Liver (tissue), 9 donors: Measurements from ENCODE around the gene ZMYND8. TPM values are rescaled to one million over a fixed set of nuclear protein-coding genes. Genes with fewer than 3 reads are reported as not detected.

Experiments used
- DNase-seq: peaks from one replicate; pipeline ENCODE4 v3.0.0-alpha.2; 2017; ENCODE audit warnings: low spot score
- H3K27ac ChIP-seq, 2 donors: one replicate each; pipeline ENCODE4 v1.7.0; 2013; ENCODE audit warnings: inconsistent platforms in 2 of 2, low read length in 2 of 2, control low read depth in 1 of 2, low read depth in 1 of 2, mild to moderate bottlenecking in 1 of 2
- H3K27me3 ChIP-seq, 4 donors: one replicate each; pipeline versions ENCODE4 v1.6.1 to v1.7.0; 2013; ENCODE audit warnings: low read length in 3 of 4, inconsistent platforms in 1 of 4, mild to moderate bottlenecking in 1 of 4, moderate library complexity in 1 of 4; ENCODE audit not compliant: control insufficient read depth in 4 of 4, insufficient read depth in 4 of 4
- H3K36me3 ChIP-seq, 4 donors: one replicate each; pipeline versions ENCODE4 v1.6.1 to v1.7.0; 2013; ENCODE audit warnings: low read length in 3 of 4, mild to moderate bottlenecking in 3 of 4, low read depth in 1 of 4, moderate library complexity in 1 of 4; ENCODE audit not compliant: control insufficient read depth in 4 of 4, insufficient read depth in 3 of 4
- H3K4me1 ChIP-seq, 4 donors: one replicate each; pipeline versions ENCODE4 v1.6.1 to v1.7.0; 2013; ENCODE audit warnings: low read length in 3 of 4, mild to moderate bottlenecking in 3 of 4, moderate library complexity in 1 of 4; ENCODE audit not compliant: control insufficient read depth in 4 of 4, insufficient read depth in 4 of 4
- H3K4me3 ChIP-seq, 3 donors: one replicate each; pipeline versions ENCODE4 v1.6.1 to v1.7.0; 2013; ENCODE audit warnings: low read length in 3 of 3, control low read depth in 1 of 3, low read depth in 1 of 3, mild to moderate bottlenecking in 1 of 3
- H3K9ac ChIP-seq, 2 donors: one replicate each; pipeline ENCODE4 v1.7.0; 2013; ENCODE audit warnings: low read length in 2 of 2, mild to moderate bottlenecking in 2 of 2, moderate library complexity in 2 of 2, control low read depth in 1 of 2, low read depth in 1 of 2
- H3K9me3 ChIP-seq, 4 donors: one replicate each; pipeline versions ENCODE4 v1.6.1 to v1.7.0; 2013; ENCODE audit warnings: low read length in 3 of 4; ENCODE audit not compliant: control insufficient read depth in 4 of 4
- ATF3 ChIP-seq: IDR thresholded peaks from 2 replicates; pipeline ENCODE4 v1.6.1; 2016; ENCODE audit warnings: antibody characterized with exemption
- CTCF ChIP-seq: fragments of 150-350 bp; IDR thresholded peaks from 2 replicates; pipeline ENCODE4 v1.5.1; 2017; ENCODE audit warnings: improper control_type of control experiment, low read depth, low read length; ENCODE audit not compliant: missing input control
- EGR1 ChIP-seq, 2 donors: IDR thresholded peaks; 2 replicates each; pipeline ENCODE4 v1.6.1; 2016 to 2018; ENCODE audit warnings: antibody characterized with exemption in 2 of 2, low read depth in 2 of 2
- FOXA1 ChIP-seq: IDR thresholded peaks from 2 replicates; pipeline ENCODE4 v1.6.1; 2016; ENCODE audit warnings: antibody characterized with exemption
- GABPA ChIP-seq, 2 donors: IDR thresholded peaks in 1 of 2; conservative IDR thresholded peaks in 1 of 2; 2 replicates each; pipeline ENCODE4 v1.6.1; 2016; ENCODE audit warnings: antibody characterized with exemption in 2 of 2, mild to moderate bottlenecking in 1 of 2, moderate library complexity in 1 of 2
- HNF4G ChIP-seq: IDR thresholded peaks from 2 replicates; pipeline ENCODE4 v1.6.1; 2016; ENCODE audit warnings: antibody characterized with exemption
- JUND ChIP-seq, 2 donors: IDR thresholded peaks; 2 replicates each; pipeline ENCODE4 v1.6.1; 2016; ENCODE audit warnings: antibody characterized with exemption in 2 of 2
- NR2F2 ChIP-seq: IDR thresholded peaks from 2 replicates; pipeline ENCODE4 v1.6.1; 2016; ENCODE audit warnings: antibody characterized with exemption
- RAD21 ChIP-seq, 2 donors: IDR thresholded peaks; 2 replicates each; pipeline ENCODE4 v1.6.1; 2016; ENCODE audit warnings: antibody characterized with exemption in 2 of 2, mild to moderate bottlenecking in 2 of 2
- RXRA ChIP-seq, 2 donors: IDR thresholded peaks; 2 replicates each; pipeline ENCODE4 v1.6.1; 2017 to 2018; ENCODE audit warnings: antibody characterized with exemption in 2 of 2, mild to moderate bottlenecking in 1 of 2
- TAF1 ChIP-seq: conservative IDR thresholded peaks from 2 replicates; pipeline ENCODE4 v1.6.1; 2016; ENCODE audit warnings: antibody characterized with exemption, mild to moderate bottlenecking
- WGBS: extraction: QIAGEN DNeasy Blood & Tissue Kit; methylation state at CpG from one replicate; pipeline ENCODE4 v1.1.7; 2013; 5-methylcytosine and 5-hydroxymethylcytosine counted together
- polyA plus RNA-seq, 2 donors: library from polyadenylated mRNA; stranded (reverse) in 1 of 2; unstranded in 1 of 2; fragments of 200-250 nt in 1 of 2; fragments of >200 nt in 1 of 2; fragmentation: Nextera tagmentation in 1 of 2; extraction: Ambion mirVana in 1 of 2; gene quantifications; one replicate each; pipeline versions ENCODE4 v1.2.1 to v1.2.3, GENCODE V29; 2013 to 2015
- total RNA-seq, 2 donors: library from RNA; depleted of rRNA; stranded (reverse); fragments of >200 nt; gene quantifications; one replicate each; pipeline ENCODE4 v1.2.3, GENCODE V29; 2014
- TF ChIP-seq, protein P1 (sequence below): IDR thresholded peaks from 2 replicates; pipeline ENCODE4 v1.6.1; 2016; ENCODE audit warnings: antibody characterized with exemption
- TF ChIP-seq, protein P2 (sequence below): IDR thresholded peaks from 2 replicates; pipeline ENCODE4 v1.6.1; 2016; ENCODE audit warnings: antibody characterized with exemption
- donor health status: healthy.
- donor health status: healthy.
- donor health status: healthy.
- donor health status: healthy.
- donor health status: healthy.

ZMYND8 gene
- total and polyA plus RNA-seq, 4 donors: 3.3 to 23.5 (median 6.8) TPM

DNA sequence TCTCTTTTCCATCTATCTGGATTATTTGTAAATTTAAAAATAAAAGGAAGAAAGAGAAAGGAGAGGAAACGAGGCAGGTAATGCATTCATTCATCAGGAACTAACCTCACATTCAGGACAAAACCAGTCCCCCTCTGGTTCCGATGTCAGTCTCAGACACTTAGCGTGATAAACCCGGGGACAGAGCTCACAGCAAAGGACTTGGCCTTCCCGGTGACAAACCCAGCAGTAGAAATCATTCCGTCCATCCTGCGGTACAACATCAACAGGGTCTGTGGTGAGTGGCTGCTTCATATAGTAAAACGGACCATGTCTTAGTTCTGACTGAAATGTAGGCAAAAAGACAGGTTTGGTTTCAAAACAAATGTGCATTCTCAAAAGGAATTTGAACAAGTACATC, 57.9 kb downstream of the ZMYND8 start:
- Histone ChIP-seq H3K4me3 (no peak overlapping the region), H3K36me3 (peaks cover 3 to 16% (median 16%) of the 10 kb centered on the region in 4 donors), H3K27me3 (no peaks in the 10 kb centered on the region), H3K4me1 (no peaks in the 10 kb centered on the region), H3K27ac (no peak overlapping the region), H3K9ac (no peak overlapping the region), H3K9me3 (no peaks in the 10 kb centered on the region)
- no peak for DNase-seq
- 96% methylated on average over 8 of the region's 8 CpGs for WGBS
- TF ChIP-seq HNF4G (no peak), NR2F2 (no peak), FOXA1 (no peak)
- TF ChIP-seq, protein P1, sequence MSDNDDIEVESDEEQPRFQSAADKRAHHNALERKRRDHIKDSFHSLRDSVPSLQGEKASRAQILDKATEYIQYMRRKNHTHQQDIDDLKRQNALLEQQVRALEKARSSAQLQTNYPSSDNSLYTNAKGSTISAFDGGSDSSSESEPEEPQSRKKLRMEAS: no peak

GRCh38 chr20:47297746-47298145, 58.8 kb downstream of the ZMYND8 start:
- Histone ChIP-seq H3K9ac (no peak overlapping the region), H3K4me3 (no peak overlapping the region), H3K27me3 (no peaks in the 10 kb centered on the region), H3K36me3 (peaks cover 3 to 21% (median 16%) of the 10 kb centered on the region in 4 donors), H3K9me3 (no peaks in the 10 kb centered on the region), H3K27ac (no peak overlapping the region), H3K4me1 (no peaks in the 10 kb centered on the region)
- no peak for DNase-seq
- 96% methylated on average over 4 of the region's 4 CpGs for WGBS
- TF ChIP-seq FOXA1: no peak
- no peak for TF ChIP-seq JUND (IDR thresholded peaks at IDR 0.05)
- TF ChIP-seq GABPA (IDR thresholded peaks at IDR 0.05 in 1 of 2, conservative IDR thresholded peaks at IDR 0.05 in 1 of 2): no peak
- no peak for TF ChIP-seq ATF3
- TF ChIP-seq, protein P2, sequence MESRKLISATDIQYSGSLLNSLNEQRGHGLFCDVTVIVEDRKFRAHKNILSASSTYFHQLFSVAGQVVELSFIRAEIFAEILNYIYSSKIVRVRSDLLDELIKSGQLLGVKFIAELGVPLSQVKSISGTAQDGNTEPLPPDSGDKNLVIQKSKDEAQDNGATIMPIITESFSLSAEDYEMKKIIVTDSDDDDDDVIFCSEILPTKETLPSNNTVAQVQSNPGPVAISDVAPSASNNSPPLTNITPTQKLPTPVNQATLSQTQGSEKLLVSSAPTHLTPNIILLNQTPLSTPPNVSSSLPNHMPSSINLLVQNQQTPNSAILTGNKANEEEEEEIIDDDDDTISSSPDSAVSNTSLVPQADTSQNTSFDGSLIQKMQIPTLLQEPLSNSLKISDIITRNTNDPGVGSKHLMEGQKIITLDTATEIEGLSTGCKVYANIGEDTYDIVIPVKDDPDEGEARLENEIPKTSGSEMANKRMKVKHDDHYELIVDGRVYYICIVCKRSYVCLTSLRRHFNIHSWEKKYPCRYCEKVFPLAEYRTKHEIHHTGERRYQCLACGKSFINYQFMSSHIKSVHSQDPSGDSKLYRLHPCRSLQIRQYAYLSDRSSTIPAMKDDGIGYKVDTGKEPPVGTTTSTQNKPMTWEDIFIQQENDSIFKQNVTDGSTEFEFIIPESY: no peak
- no peak for TF ChIP-seq EGR1 (IDR thresholded peaks at IDR 0.05; ENCODE audit: low read depth in 2 of 2)
- TF ChIP-seq TAF1: no peak
- TF ChIP-seq NR2F2: no peak
- TF ChIP-seq, protein P1: no peak
- no peak for TF ChIP-seq RXRA (IDR thresholded peaks at IDR 0.05)

DNA sequence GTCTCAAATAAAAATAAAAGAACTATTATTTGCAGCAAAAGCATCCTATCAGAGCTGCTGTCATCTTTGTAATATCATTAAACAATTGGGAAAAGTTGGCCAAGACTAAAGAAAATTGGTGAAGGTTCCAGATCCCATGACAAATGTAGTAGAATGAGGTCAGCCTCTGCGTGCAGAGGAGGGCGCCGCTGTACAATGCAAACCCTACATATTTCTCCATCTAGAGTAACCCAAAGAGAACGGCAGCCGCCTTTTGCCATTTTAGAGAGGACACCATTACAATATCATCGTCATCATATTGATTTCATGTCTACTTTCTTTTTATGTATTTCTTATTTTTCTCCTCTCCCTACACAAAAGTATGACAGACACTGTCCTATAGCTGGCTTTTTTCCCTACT, 59.5 kb downstream of the ZMYND8 start:
- TF ChIP-seq RXRA (IDR thresholded peaks at IDR 0.05): no peak
- TF ChIP-seq, protein P1: no peak
- TF ChIP-seq CTCF: peak; percentile 20
- peak; percentile 51 to 72 for TF ChIP-seq RAD21 (IDR thresholded peaks at IDR 0.05)
- 93% methylated on average over 6 of the region's 6 CpGs for WGBS
- Histone ChIP-seq H3K9me3 (no peaks in the 10 kb centered on the region), H3K36me3 (peaks cover 3 to 21% (median 15%) of the 10 kb centered on the region in 4 donors), H3K9ac (no peak overlapping the region), H3K27ac (no peak overlapping the region), H3K4me3 (no peak overlapping the region), H3K27me3 (no peaks in the 10 kb centered on the region), H3K4me1 (no peaks in the 10 kb centered on the region)
- DNase-seq: no peak
